Vagina (tissue), 2 donors: Measurements from ENCODE around the gene RNU6-1. TPM values are rescaled to one million over a fixed set of nuclear protein-coding genes. Genes with fewer than 3 reads are reported as not detected.

ENCODE experiments used
- DNase-seq, 2 donors: peaks; one replicate each; pipeline ENCODE4 v3.0.0-alpha.2; 2017; ENCODE audit errors: extremely low spot score in 2 of 2
- H3K27ac ChIP-seq: fragments of 200-600 bp; sonication (generic); one replicate; pipeline ENCODE4 v1.5.1; 2019
- H3K27me3 ChIP-seq: fragments of 200-600 bp; sonication (generic); one replicate; pipeline ENCODE4 v1.5.1; 2019
- H3K36me3 ChIP-seq, 2 donors: fragments of 200-600 bp; sonication (generic); one replicate each; pipeline ENCODE4 v1.5.1; 2017 to 2019
- H3K4me1 ChIP-seq: fragments of 200-600 bp; sonication (generic); one replicate; pipeline ENCODE4 v1.5.1; 2019
- H3K4me3 ChIP-seq, 2 donors: fragments of 200-600 bp; sonication (generic); 1 replicate in 1 of 2; 2 replicates in 1 of 2; pipeline ENCODE4 v1.5.1; 2016 to 2019
- H3K9me3 ChIP-seq: fragments of 200-600 bp; sonication (generic); one replicate; pipeline ENCODE4 v1.5.1; 2019
- CTCF ChIP-seq, 3 experiments: fragments of 450-650 bp in 2 of 3; fragments of 200-600 bp in 1 of 3; sonication (generic) in 1 of 3; IDR thresholded peaks; one replicate each; pipeline ENCODE4 v1.5.1; 2017 to 2019; ENCODE audit warnings: antibody characterized with exemption in 3 of 3, mild to moderate bottlenecking in 2 of 3, moderate library complexity in 2 of 3
- POLR2A ChIP-seq, 2 donors: fragments of 450-650 bp; IDR thresholded peaks; one replicate each; pipeline ENCODE4 v1.6.1; 2017; ENCODE audit warnings: antibody characterized with exemption in 2 of 2, mild to moderate bottlenecking in 2 of 2, moderate library complexity in 2 of 2
- POLR2AphosphoS5 ChIP-seq, 2 donors: sonication (generic); formaldehyde crosslinking; IDR thresholded peaks; one replicate each; pipeline ENCODE4 v1.9.0; 2017; ENCODE audit warnings: antibody characterized with exemption in 2 of 2, mild to moderate bottlenecking in 2 of 2, low read depth in 1 of 2; ENCODE audit not compliant: insufficient read depth in 1 of 2
- intact Hi-C: fragments of 100-400 bp; cut with DNase I; formaldehyde crosslinking; loops from one replicate; pipeline ENCODE4 v1.15.1; 2023
- total RNA-seq: library from RNA; depleted of rRNA; stranded (reverse); fragments of >200 nt; gene quantifications from one replicate; pipeline ENCODE4 v1.2.3, GENCODE V29; 2016

The RNU6-1 gene
- total RNA-seq = not detected

- H3K27me3 ChIP-seq = no peaks in the 10 kb centered on the region
- intact Hi-C loops = loop anchor here (5.0 kb wide), 1 partner anchor 298 kb away; the partner anchor contains the start of gene MAP2K5
- H3K36me3 ChIP-seq = no peaks in the 10 kb centered on the region
- TF ChIP-seq CTCF (IDR thresholded peaks at IDR 0.05) (peak in 1 of 3 experiments; percentile 22), POLR2AphosphoS5 (IDR thresholded peaks at IDR 0.05; ENCODE audit: insufficient read depth in 1 of 2, low read depth in 1 of 2) (peak; percentile 98 to 99), POLR2A (IDR thresholded peaks at IDR 0.05) (peak in 1 of 2 donors; percentile 92)
- H3K4me3 ChIP-seq = peak within 1 kb of the TSS; percentile 84 to 91
- no peaks in the 10 kb centered on the region for H3K9me3 ChIP-seq
- peak in 1 of 2 donors; percentile 94 for DNase-seq
- H3K4me1 ChIP-seq = peaks cover 34% of the 10 kb centered on the region
- peak within 1 kb of the TSS; percentile 99 for H3K27ac ChIP-seq
Observed at GRCh38 chr15:67839929-67840748, at the start of gene RNU6-1. Gene RNU6-1 (minus strand): TSS chr15:67840045.

GRCh38 chr15:67887776-67888175 lies 47.9 kb upstream of the RNU6-1 start:
- Histone ChIP-seq H3K4me1 (peaks cover 38% of the 10 kb centered on the region), H3K27ac (no peak overlapping the region), H3K27me3 (no peaks in the 10 kb centered on the region), H3K4me3 (no peak overlapping the region), H3K36me3 (no peaks in the 10 kb centered on the region), H3K9me3 (no peaks in the 10 kb centered on the region)
- intact Hi-C loops = no loop called here
- no peak for DNase-seq
- TF ChIP-seq CTCF (IDR thresholded peaks at IDR 0.05) = no peak
- TF ChIP-seq POLR2A (IDR thresholded peaks at IDR 0.05) = no peak

GRCh38 chr15:67885861-67886260 lies 46.0 kb upstream of the RNU6-1 start:
- intact Hi-C loops = no loop called here
- DNase-seq = no peak
- H3K4me3 ChIP-seq = no peak overlapping the region
- TF ChIP-seq POLR2AphosphoS5 (IDR thresholded peaks at IDR 0.05; ENCODE audit: insufficient read depth in 1 of 2, low read depth in 1 of 2) (no peak), CTCF (IDR thresholded peaks at IDR 0.05) (no peak), POLR2A (IDR thresholded peaks at IDR 0.05) (no peak)
- H3K27me3 ChIP-seq = no peaks in the 10 kb centered on the region
- H3K9me3 ChIP-seq = no peaks in the 10 kb centered on the region
- peaks cover 28% of the 10 kb centered on the region for H3K4me1 ChIP-seq
- no peak overlapping the region for H3K27ac ChIP-seq
- no peaks in the 10 kb centered on the region for H3K36me3 ChIP-seq

GRCh38 chr15:67885175-67885523 lies 45.3 kb upstream of the RNU6-1 start:
- peaks cover 28% of the 10 kb centered on the region for H3K4me1 ChIP-seq
- no peaks in the 10 kb centered on the region for H3K27me3 ChIP-seq
- H3K27ac ChIP-seq = peak overlapping the region; percentile 81
- H3K36me3 ChIP-seq = no peaks in the 10 kb centered on the region
- TF ChIP-seq CTCF (IDR thresholded peaks at IDR 0.05) (no peak), POLR2A (IDR thresholded peaks at IDR 0.05) (no peak), POLR2AphosphoS5 (IDR thresholded peaks at IDR 0.05; ENCODE audit: insufficient read depth in 1 of 2, low read depth in 1 of 2) (no peak)
- peak overlapping the region; percentile 50 for H3K4me3 ChIP-seq
- no peak for DNase-seq
- intact Hi-C loops = no loop called here
- no peaks in the 10 kb centered on the region for H3K9me3 ChIP-seq

- Histone ChIP-seq H3K27me3 (no peaks in the 10 kb centered on the region), H3K27ac (peak overlapping the region; percentile 81), H3K9me3 (no peaks in the 10 kb centered on the region), H3K4me1 (peaks cover 28% of the 10 kb centered on the region), H3K4me3 (peak overlapping the region; percentile 50), H3K36me3 (no peaks in the 10 kb centered on the region)
- intact Hi-C loops = no loop called here
- DNase-seq = no peak
- no peak for TF ChIP-seq POLR2A (IDR thresholded peaks at IDR 0.05)
- TF ChIP-seq POLR2AphosphoS5 (IDR thresholded peaks at IDR 0.05; ENCODE audit: insufficient read depth in 1 of 2, low read depth in 1 of 2) = peak in 1 of 2 donors; percentile 16
Observed at GRCh38 chr15:67884514-67885174, 44.8 kb upstream of the RNU6-1 start.
